Smooth muscle cell (in vitro differentiated cells): ENCODE results near the gene ZNF646. TPM values are rescaled to one million over a fixed set of nuclear protein-coding genes. Genes with fewer than 3 reads are reported as not detected.

ENCODE experiments used
- DNase-seq: peaks from one replicate; lab custom pipeline; 2025; ENCODE audit not compliant: unreplicated experiment; lab: John Stamatoyannopoulos, UW
- H2AFZ ChIP-seq: fragments of 200-600 bp; sonication (generic); 2 replicates; pipeline ENCODE4 v1.6.0; 2016; ENCODE audit warnings: antibody characterized with exemption, low read depth, mild to moderate bottlenecking
- H3F3A ChIP-seq: fragments of 200-600 bp; sonication (generic); 2 replicates; pipeline ENCODE4 v1.6.0; 2017; ENCODE audit warnings: antibody characterized with exemption, low read depth
- H3K27ac ChIP-seq: fragments of 200-600 bp; sonication (generic); 2 replicates; pipeline ENCODE4 v1.5.1; 2016; ENCODE audit warnings: low read depth, mild to moderate bottlenecking
- H3K27me3 ChIP-seq: fragments of 200-600 bp; sonication (generic); 2 replicates; pipeline ENCODE4 v1.6.1; 2016; ENCODE audit warnings: low read depth, mild to moderate bottlenecking
- H3K36me3 ChIP-seq: fragments of 200-600 bp; sonication (generic); 2 replicates; pipeline ENCODE4 v1.5.1; 2016; ENCODE audit warnings: low read depth
- H3K4me1 ChIP-seq: fragments of 200-600 bp; sonication (generic); 2 replicates; pipeline ENCODE4 v1.5.1; 2016; ENCODE audit warnings: low read depth
- H3K4me2 ChIP-seq: fragments of 200-600 bp; sonication (generic); 2 replicates; pipeline ENCODE4 v1.6.0; 2016; ENCODE audit warnings: mild to moderate bottlenecking
- H3K4me3 ChIP-seq: fragments of 200-600 bp; sonication (generic); 2 replicates; pipeline ENCODE4 v1.5.1; 2016; ENCODE audit warnings: mild to moderate bottlenecking
- H3K79me2 ChIP-seq: fragments of 200-600 bp; sonication (generic); 2 replicates; pipeline ENCODE4 v1.6.0; 2016; ENCODE audit warnings: low read depth, mild to moderate bottlenecking
- H3K9ac ChIP-seq: fragments of 200-600 bp; sonication (generic); 2 replicates; pipeline ENCODE4 v1.6.0; 2016; ENCODE audit warnings: low read depth
- H3K9me3 ChIP-seq: fragments of 200-600 bp; sonication (generic); replicated peaks from 2 replicates; pipeline ENCODE4 v1.5.1; 2016; ENCODE audit warnings: low read depth
- H4K20me1 ChIP-seq: fragments of 200-600 bp; sonication (generic); 2 replicates; pipeline ENCODE4 v1.6.0; 2016; ENCODE audit warnings: low read depth
- WGBS: methylation state at CpG from one replicate; pipeline ENCODE4 v1.1.7; 2016; ENCODE audit warnings: low lambda C conversion rate; 5-methylcytosine and 5-hydroxymethylcytosine counted together
- polyA plus RNA-seq: library from polyadenylated mRNA; unstranded; fragments of >200 nt; fragmentation: Nextera tagmentation; extraction: Ambion mirVana; gene quantifications from 2 replicates; pipeline ENCODE4 v1.2.1, GENCODE V29; 2016
- total RNA-seq: library from RNA; depleted of rRNA; stranded (reverse); fragments of >200 nt; gene quantifications from 2 replicates; pipeline ENCODE4 v1.2.3, GENCODE V29; 2014
- TF ChIP-seq, protein P1 (sequence below): fragments of 200-600 bp; sonication (generic); IDR thresholded peaks from 2 replicates; pipeline ENCODE4 v1.5.1; 2017; ENCODE audit warnings: borderline replicate concordance, mild to moderate bottlenecking, antibody characterized with exemption; ENCODE audit not compliant: insufficient read depth, poor library complexity, severe bottlenecking

Gene ZNF646
- total and polyA plus RNA-seq, 2 experiments from 2014 or later: 5.7 to 7.3 TPM

- peak overlapping the region; percentile 39 for H3K27ac ChIP-seq
- H3K27me3 ChIP-seq: no peaks in the 10 kb centered on the region
- TF ChIP-seq, protein P1, sequence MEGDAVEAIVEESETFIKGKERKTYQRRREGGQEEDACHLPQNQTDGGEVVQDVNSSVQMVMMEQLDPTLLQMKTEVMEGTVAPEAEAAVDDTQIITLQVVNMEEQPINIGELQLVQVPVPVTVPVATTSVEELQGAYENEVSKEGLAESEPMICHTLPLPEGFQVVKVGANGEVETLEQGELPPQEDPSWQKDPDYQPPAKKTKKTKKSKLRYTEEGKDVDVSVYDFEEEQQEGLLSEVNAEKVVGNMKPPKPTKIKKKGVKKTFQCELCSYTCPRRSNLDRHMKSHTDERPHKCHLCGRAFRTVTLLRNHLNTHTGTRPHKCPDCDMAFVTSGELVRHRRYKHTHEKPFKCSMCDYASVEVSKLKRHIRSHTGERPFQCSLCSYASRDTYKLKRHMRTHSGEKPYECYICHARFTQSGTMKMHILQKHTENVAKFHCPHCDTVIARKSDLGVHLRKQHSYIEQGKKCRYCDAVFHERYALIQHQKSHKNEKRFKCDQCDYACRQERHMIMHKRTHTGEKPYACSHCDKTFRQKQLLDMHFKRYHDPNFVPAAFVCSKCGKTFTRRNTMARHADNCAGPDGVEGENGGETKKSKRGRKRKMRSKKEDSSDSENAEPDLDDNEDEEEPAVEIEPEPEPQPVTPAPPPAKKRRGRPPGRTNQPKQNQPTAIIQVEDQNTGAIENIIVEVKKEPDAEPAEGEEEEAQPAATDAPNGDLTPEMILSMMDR: no peak
- WGBS: 94% methylated on average over 4 of the region's 5 CpGs
- no peak overlapping the region for H2AFZ ChIP-seq
- H4K20me1 ChIP-seq: peaks cover 5% of the 10 kb centered on the region
- no peaks in the 10 kb centered on the region for H3K9me3 ChIP-seq
- H3K4me1 ChIP-seq: peaks cover 8% of the 10 kb centered on the region
- no peak overlapping the region for H3K4me3 ChIP-seq
- no peaks in the 10 kb centered on the region for H3K36me3 ChIP-seq
- no peaks in the 10 kb centered on the region for H3K79me2 ChIP-seq
- no peaks in the 10 kb centered on the region for H3F3A ChIP-seq
- DNase-seq: no peak
- no peak overlapping the region for H3K4me2 ChIP-seq
- H3K9ac ChIP-seq: no peak overlapping the region
Measured at GRCh38 chr16:31131841-31132271, 57.6 kb downstream of the ZNF646 start.

DNA sequence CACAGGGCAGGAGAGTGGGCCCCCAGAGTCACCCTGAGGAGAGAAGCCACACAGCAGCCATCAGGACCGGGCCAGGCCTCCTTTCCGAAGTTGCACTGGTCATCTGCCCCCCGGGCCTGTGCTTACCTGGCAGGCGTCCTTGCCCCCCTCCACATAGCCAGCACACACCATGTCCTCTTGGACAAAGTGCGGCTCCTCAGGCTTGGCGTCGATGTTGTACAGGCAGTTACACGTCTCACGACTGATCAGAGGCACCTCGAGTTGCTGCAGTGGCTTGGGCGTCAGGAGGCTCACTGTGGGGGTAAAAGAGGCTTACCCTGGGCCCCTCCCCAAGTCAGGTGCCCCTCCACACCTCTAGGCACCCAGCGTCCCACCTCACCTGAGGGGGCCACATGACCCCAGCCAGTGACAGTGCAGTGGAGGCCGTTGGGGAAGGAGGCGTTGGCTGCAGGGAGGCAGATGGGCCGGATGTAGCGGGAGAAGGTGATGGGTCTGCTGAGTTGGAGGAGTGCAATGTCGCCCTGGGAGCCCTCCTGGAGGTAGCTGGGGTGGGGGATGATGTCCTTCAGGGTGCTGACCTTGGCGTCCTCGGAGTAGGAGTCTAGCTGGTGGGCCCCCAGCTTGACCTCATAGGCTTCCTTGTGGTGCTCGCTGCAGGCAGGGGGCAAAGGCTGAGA lies 58.2 kb downstream of the ZNF646 start:
- Histone ChIP-seq H2AFZ (no peak overlapping the region), H3K4me1 (peaks cover 8% of the 10 kb centered on the region), H3K4me2 (no peak overlapping the region), H3F3A (no peaks in the 10 kb centered on the region), H3K36me3 (no peaks in the 10 kb centered on the region), H3K27me3 (no peaks in the 10 kb centered on the region), H4K20me1 (peaks cover 5% of the 10 kb centered on the region), H3K9me3 (no peaks in the 10 kb centered on the region), H3K9ac (no peak overlapping the region), H3K4me3 (no peak overlapping the region), H3K79me2 (no peaks in the 10 kb centered on the region), H3K27ac (no peak overlapping the region)
- TF ChIP-seq, protein P1: no peak
- no peak for DNase-seq
- WGBS: 94% methylated on average over 20 of the region's 20 CpGs

DNA sequence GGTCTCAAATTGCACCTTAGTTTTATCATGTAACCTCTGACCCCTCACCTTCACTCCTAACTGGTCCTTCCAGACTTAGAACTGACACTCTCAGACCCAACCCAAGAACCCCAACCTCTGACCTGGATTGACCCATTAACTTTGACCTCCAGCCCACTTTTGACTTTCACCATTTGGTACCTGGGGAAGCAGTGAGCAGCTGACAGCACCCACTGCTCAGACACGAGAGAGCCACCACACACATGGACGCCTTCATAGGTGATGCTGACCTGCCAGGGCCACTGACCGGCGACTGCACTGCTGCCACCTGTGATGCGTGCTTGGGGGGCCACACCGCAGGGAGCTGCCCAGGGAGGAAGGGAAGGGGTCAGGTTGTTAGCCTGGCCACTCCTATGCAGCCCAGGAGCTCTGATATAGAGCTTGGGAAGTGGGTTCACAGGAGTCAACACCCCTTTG lies 58.9 kb downstream of the ZNF646 start:
- Histone ChIP-seq H3K27me3 (no peaks in the 10 kb centered on the region), H3K79me2 (no peaks in the 10 kb centered on the region), H3K36me3 (no peaks in the 10 kb centered on the region), H2AFZ (no peak overlapping the region), H3K4me2 (no peak overlapping the region), H3K9ac (no peak overlapping the region), H3K27ac (no peak overlapping the region), H3K9me3 (no peaks in the 10 kb centered on the region), H4K20me1 (peaks cover 5% of the 10 kb centered on the region), H3F3A (no peaks in the 10 kb centered on the region), H3K4me1 (peaks cover 8% of the 10 kb centered on the region), H3K4me3 (no peak overlapping the region)
- DNase-seq: no peak
- TF ChIP-seq, protein P1: no peak
- 94% methylated on average over 6 of the region's 6 CpGs for WGBS

Other genes starting within 250 kb of the ZNF646 start
- 27.8 and 34.2 TPM in 2 replicates for gene BCL7C, start 180.3 kb upstream of the ZNF646 start, total RNA-seq
- 68.1 and 76.1 TPM in 2 replicates for gene BCL7C, start 180.3 kb upstream of the ZNF646 start, polyA plus RNA-seq
- gene CTF1, start 177.8 kb upstream of the ZNF646 start, total RNA-seq: 0.76 and 1.7 TPM in 2 replicates
- gene CTF1, start 177.8 kb upstream of the ZNF646 start, polyA plus RNA-seq: 8.1 and 8.2 TPM in 2 replicates
- gene FBXL19, start 150.8 kb upstream of the ZNF646 start, total RNA-seq: 4.5 and 8.5 TPM in 2 replicates
- gene FBXL19, start 150.8 kb upstream of the ZNF646 start, polyA plus RNA-seq: 1.3 and 1.6 TPM in 2 replicates
- gene ORAI3, start 125.4 kb upstream of the ZNF646 start, total RNA-seq: 33.7 and 34.9 TPM in 2 replicates
- 39.4 and 44.0 TPM in 2 replicates for gene ORAI3, start 125.4 kb upstream of the ZNF646 start, polyA plus RNA-seq
- gene SETD1A, start 116.7 kb upstream of the ZNF646 start, total RNA-seq: 1.9 and 2.9 TPM in 2 replicates
- 1.2 and 3.3 TPM in 2 replicates for gene SETD1A, start 116.7 kb upstream of the ZNF646 start, polyA plus RNA-seq
- 5.5 and 10.8 TPM in 2 replicates for gene HSD3B7, start 89.2 kb upstream of the ZNF646 start, total RNA-seq
- 15.1 and 15.5 TPM in 2 replicates for gene HSD3B7, start 89.2 kb upstream of the ZNF646 start, polyA plus RNA-seq
- 0.72 and 1.4 TPM in 2 replicates for gene STX1B, start 63.8 kb upstream of the ZNF646 start, total RNA-seq
- gene STX1B, start 63.8 kb upstream of the ZNF646 start, polyA plus RNA-seq: 1.0 and 2.1 TPM in 2 replicates
- gene STX4, start 40.9 kb upstream of the ZNF646 start, total RNA-seq: 14.4 and 23.1 TPM in 2 replicates
- 50.6 and 60.2 TPM in 2 replicates for gene STX4, start 40.9 kb upstream of the ZNF646 start, polyA plus RNA-seq
- gene ZNF668, start 182 bp upstream of the ZNF646 start, total RNA-seq: 7.3 and 9.0 TPM in 2 replicates
- gene ZNF668, start 182 bp upstream of the ZNF646 start, polyA plus RNA-seq: 20.1 and 21.0 TPM in 2 replicates
- gene PRSS53, start 14.5 kb downstream of the ZNF646 start, total RNA-seq: 5.1 and 6.3 TPM in 2 replicates
- 0.66 and 1.1 TPM in 2 replicates for gene PRSS53, start 14.5 kb downstream of the ZNF646 start, polyA plus RNA-seq
- 232 and 253 TPM in 2 replicates for gene VKORC1, start 20.4 kb downstream of the ZNF646 start, total RNA-seq
- gene VKORC1, start 20.4 kb downstream of the ZNF646 start, polyA plus RNA-seq: 340 and 394 TPM in 2 replicates
- gene BCKDK, start 34.0 kb downstream of the ZNF646 start, total RNA-seq: 32.1 and 40.5 TPM in 2 replicates
- gene BCKDK, start 34.0 kb downstream of the ZNF646 start, polyA plus RNA-seq: 82.6 and 87.9 TPM in 2 replicates
- 26.3 and 32.9 TPM in 2 replicates for gene KAT8, start 43.2 kb downstream of the ZNF646 start, total RNA-seq
- 27.4 and 29.1 TPM in 2 replicates for gene KAT8, start 43.2 kb downstream of the ZNF646 start, polyA plus RNA-seq
- gene PRSS8, start 61.3 kb downstream of the ZNF646 start, total RNA-seq: 15.1 and 17.3 TPM in 2 replicates
- gene PRSS8, start 61.3 kb downstream of the ZNF646 start, polyA plus RNA-seq: 13.9 and 68.0 TPM in 2 replicates
- 1.6 TPM in 1 of 2 replicates, not detected in the other for gene PRSS36, start 75.6 kb downstream of the ZNF646 start, total RNA-seq
- gene PRSS36, start 75.6 kb downstream of the ZNF646 start, polyA plus RNA-seq: 0.31 and 0.66 TPM in 2 replicates
- gene FUS, start 105.7 kb downstream of the ZNF646 start, total RNA-seq: 56.2 and 58.6 TPM in 2 replicates
- gene FUS, start 105.7 kb downstream of the ZNF646 start, polyA plus RNA-seq: 225 and 316 TPM in 2 replicates
- 15.6 and 30.8 TPM in 2 replicates for gene PYCARD, start 128.3 kb downstream of the ZNF646 start, total RNA-seq
- gene PYCARD, start 128.3 kb downstream of the ZNF646 start, polyA plus RNA-seq: 10.1 and 30.2 TPM in 2 replicates
- gene TRIM72, start 139.7 kb downstream of the ZNF646 start, total RNA-seq: 0.04 TPM in 2 replicates
- 0.07 TPM in 2 replicates for gene TRIM72, start 139.7 kb downstream of the ZNF646 start, polyA plus RNA-seq
- not detected in 2 replicates for gene PYDC1, start 142.7 kb downstream of the ZNF646 start, total RNA-seq
- 1.1 and 1.7 TPM in 2 replicates for gene PYDC1, start 142.7 kb downstream of the ZNF646 start, polyA plus RNA-seq
- 0.40 TPM in 1 of 2 replicates, not detected in the other for gene ITGAM, start 185.6 kb downstream of the ZNF646 start, total RNA-seq
- not detected in 2 replicates for gene ITGAM, start 185.6 kb downstream of the ZNF646 start, polyA plus RNA-seq